Panc1 (cell line): ENCODE measurements around the gene ZNF33A.

Source experiments
- POLR2AphosphoS5 ChIP-seq: IDR thresholded peaks from 2 replicates; pipeline ENCODE4 v1.6.1; 2012; ENCODE audit warnings: mild to moderate bottlenecking, low read depth, low read length, moderate library complexity
- SIN3A ChIP-seq: IDR thresholded peaks from 2 replicates; pipeline ENCODE4 v1.6.1; 2012; ENCODE audit warnings: low read depth, mild to moderate bottlenecking, low read length, moderate library complexity, borderline replicate concordance; ENCODE audit not compliant: insufficient read depth
- TCF7L2 ChIP-seq: IDR thresholded peaks from 2 replicates; pipeline ENCODE4 v1.6.1; 2011; ENCODE audit warnings: mild to moderate bottlenecking, low read depth, low read length, inconsistent platforms
- TF ChIP-seq, protein P1 (sequence below): fragments of 450-650 bp; IDR thresholded peaks from 2 replicates; pipeline ENCODE4 v1.5.1; 2017; ENCODE audit warnings: mild to moderate bottlenecking
- TF ChIP-seq, protein P2 (sequence below), 2 experiments: IDR thresholded peaks; 2 replicates each; pipeline ENCODE4 v1.6.1; 2011 to 2012; ENCODE audit warnings: low read depth in 2 of 2, control low read depth in 1 of 2, low read length in 1 of 2, mild to moderate bottlenecking in 1 of 2, moderate library complexity in 1 of 2; ENCODE audit not compliant: insufficient read depth in 1 of 2

DNA sequence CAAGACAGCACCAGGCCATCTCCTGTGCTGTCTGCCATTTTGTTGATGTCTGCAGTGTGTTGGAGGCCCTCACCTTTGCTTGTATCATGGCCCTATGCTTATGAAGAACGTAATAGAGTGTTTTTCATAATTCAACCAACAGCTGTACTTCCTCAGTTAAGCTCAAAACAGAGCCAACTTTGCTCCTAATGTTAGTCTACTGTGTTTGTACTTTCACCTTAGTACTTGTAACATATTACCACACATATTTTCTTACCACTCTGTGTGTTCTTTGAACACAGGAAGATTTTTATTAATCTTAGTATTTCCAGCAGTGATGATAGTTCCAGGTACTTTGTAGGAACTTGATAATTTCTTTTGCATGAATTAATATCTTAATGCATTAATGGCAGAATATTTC is 5.9 kb downstream of the ZNF33A start:
- TF ChIP-seq, protein P1, sequence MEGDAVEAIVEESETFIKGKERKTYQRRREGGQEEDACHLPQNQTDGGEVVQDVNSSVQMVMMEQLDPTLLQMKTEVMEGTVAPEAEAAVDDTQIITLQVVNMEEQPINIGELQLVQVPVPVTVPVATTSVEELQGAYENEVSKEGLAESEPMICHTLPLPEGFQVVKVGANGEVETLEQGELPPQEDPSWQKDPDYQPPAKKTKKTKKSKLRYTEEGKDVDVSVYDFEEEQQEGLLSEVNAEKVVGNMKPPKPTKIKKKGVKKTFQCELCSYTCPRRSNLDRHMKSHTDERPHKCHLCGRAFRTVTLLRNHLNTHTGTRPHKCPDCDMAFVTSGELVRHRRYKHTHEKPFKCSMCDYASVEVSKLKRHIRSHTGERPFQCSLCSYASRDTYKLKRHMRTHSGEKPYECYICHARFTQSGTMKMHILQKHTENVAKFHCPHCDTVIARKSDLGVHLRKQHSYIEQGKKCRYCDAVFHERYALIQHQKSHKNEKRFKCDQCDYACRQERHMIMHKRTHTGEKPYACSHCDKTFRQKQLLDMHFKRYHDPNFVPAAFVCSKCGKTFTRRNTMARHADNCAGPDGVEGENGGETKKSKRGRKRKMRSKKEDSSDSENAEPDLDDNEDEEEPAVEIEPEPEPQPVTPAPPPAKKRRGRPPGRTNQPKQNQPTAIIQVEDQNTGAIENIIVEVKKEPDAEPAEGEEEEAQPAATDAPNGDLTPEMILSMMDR: no peak
- TF ChIP-seq TCF7L2 (no peak), POLR2AphosphoS5 (no peak), SIN3A (no peak)
- TF ChIP-seq, protein P2, sequence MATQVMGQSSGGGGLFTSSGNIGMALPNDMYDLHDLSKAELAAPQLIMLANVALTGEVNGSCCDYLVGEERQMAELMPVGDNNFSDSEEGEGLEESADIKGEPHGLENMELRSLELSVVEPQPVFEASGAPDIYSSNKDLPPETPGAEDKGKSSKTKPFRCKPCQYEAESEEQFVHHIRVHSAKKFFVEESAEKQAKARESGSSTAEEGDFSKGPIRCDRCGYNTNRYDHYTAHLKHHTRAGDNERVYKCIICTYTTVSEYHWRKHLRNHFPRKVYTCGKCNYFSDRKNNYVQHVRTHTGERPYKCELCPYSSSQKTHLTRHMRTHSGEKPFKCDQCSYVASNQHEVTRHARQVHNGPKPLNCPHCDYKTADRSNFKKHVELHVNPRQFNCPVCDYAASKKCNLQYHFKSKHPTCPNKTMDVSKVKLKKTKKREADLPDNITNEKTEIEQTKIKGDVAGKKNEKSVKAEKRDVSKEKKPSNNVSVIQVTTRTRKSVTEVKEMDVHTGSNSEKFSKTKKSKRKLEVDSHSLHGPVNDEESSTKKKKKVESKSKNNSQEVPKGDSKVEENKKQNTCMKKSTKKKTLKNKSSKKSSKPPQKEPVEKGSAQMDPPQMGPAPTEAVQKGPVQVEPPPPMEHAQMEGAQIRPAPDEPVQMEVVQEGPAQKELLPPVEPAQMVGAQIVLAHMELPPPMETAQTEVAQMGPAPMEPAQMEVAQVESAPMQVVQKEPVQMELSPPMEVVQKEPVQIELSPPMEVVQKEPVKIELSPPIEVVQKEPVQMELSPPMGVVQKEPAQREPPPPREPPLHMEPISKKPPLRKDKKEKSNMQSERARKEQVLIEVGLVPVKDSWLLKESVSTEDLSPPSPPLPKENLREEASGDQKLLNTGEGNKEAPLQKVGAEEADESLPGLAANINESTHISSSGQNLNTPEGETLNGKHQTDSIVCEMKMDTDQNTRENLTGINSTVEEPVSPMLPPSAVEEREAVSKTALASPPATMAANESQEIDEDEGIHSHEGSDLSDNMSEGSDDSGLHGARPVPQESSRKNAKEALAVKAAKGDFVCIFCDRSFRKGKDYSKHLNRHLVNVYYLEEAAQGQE (IDR thresholded peaks at IDR 0.05; ENCODE audit: insufficient read depth in 1 of 2, low read depth in 2 of 2, low read length in 1 of 2): no peak
